ENCODE data around the gene COL4A6. TPM values are rescaled to one million over a fixed set of nuclear protein-coding genes. Genes with fewer than 3 reads are reported as not detected.
"Not testable (repeated sequence)": the region's sequence is repeated elsewhere in the genome, so short reads cannot be mapped to it uniquely, and the experiment has no call there.

The COL4A6 gene
- total RNA-seq (2014; rRNA removed; shearing (Covaris generic)) (0.08 TPM in 1 of 2 replicates, not detected in the other), total RNA-seq (2022) (not detected in 2 replicates), Bru-seq, nascent RNA (percentile 3 among the genes with signal in this experiment), BruChase-seq, experiment 1, labeled RNA remaining after a 6-hour chase (percentile 3 among the genes with signal in this experiment), BruChase-seq, experiment 2, labeled RNA remaining after a 2-hour chase (percentile 3 among the genes with signal in this experiment)
- long read RNA-seq = 0 reads

- TF ChIP-seq, protein P1, sequence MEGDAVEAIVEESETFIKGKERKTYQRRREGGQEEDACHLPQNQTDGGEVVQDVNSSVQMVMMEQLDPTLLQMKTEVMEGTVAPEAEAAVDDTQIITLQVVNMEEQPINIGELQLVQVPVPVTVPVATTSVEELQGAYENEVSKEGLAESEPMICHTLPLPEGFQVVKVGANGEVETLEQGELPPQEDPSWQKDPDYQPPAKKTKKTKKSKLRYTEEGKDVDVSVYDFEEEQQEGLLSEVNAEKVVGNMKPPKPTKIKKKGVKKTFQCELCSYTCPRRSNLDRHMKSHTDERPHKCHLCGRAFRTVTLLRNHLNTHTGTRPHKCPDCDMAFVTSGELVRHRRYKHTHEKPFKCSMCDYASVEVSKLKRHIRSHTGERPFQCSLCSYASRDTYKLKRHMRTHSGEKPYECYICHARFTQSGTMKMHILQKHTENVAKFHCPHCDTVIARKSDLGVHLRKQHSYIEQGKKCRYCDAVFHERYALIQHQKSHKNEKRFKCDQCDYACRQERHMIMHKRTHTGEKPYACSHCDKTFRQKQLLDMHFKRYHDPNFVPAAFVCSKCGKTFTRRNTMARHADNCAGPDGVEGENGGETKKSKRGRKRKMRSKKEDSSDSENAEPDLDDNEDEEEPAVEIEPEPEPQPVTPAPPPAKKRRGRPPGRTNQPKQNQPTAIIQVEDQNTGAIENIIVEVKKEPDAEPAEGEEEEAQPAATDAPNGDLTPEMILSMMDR (conservative IDR thresholded peaks at IDR 0.05; ENCODE audit: low read length) = no peak
- TF ChIP-seq EZH2phosphoT487 (IDR thresholded peaks at IDR 0.05; ENCODE audit: borderline replicate concordance, low read depth, low read length) = no peak
- intact Hi-C loops (cut with micrococcal nuclease; ENCODE audit: unreplicated experiment) = no loop called here
- CTCF ChIA-PET (ENCODE audit: unreplicated experiment) = no interaction called here
- no TSS peak for BruUV-seq (replicated peaks)
- Histone ChIP-seq H3K9me3 (ENCODE audit: low read length) (no peaks in the 10 kb centered on the region), H3K27ac (ENCODE audit: low read depth, low read length, poor library complexity, severe bottlenecking) (no peak within 1 kb of the TSS), H3K36me3 (ENCODE audit: insufficient read depth, low read length) (no peaks in the 10 kb centered on the region), H2AFZ (ENCODE audit: low read length) (no peak within 1 kb of the TSS), H4K20me1 (ENCODE audit: insufficient read depth, low read length) (no peaks in the 10 kb centered on the region), H3K4me1 (ENCODE audit: insufficient read depth, low read length, poor library complexity, severe bottlenecking) (no peaks in the 10 kb centered on the region), H3K79me2 (ENCODE audit: insufficient read depth, low read depth, low read length) (no peaks in the 10 kb centered on the region), H3K9me2 (ENCODE audit: insufficient read depth, low read length) (no peaks in the 10 kb centered on the region), H3K4me2 (ENCODE audit: low read length) (no peak within 1 kb of the TSS), H3K4me3 (ENCODE audit: low read depth, low read length, poor library complexity, severe bottlenecking) (no peak within 1 kb of the TSS)
- DNase-seq (ENCODE audit: low spot score) = no peak
- POLR2A ChIA-PET = no interaction called here
Observed at GRCh38 chrX:108438110-108438623, at the start of gene COL4A6. TSS of gene COL4A6 (minus strand) at chrX:108438422. CDS start at chrX:108438196, 226 bp downstream.

DNA sequence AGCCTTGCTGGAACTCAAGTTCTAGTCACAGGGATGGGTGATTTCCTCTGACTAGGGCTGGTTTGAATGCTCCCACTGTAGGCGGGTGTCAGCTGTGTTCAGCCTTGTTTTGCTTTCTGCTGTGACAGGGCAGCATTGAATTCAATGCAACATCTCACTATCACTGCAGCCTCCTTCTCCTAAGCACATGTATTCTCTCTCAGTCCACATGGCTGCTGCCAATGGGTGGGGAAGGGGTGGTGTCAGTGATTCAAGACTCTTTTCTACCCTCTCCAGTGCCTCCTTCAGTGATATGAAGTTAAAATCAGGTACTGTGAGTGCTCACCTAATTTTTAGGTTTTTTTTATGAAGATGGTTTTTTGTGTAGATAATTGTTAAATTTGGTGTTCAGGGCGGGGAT lies 47.7 kb upstream of the COL4A6 start:
- Histone ChIP-seq H3K9me2 (ENCODE audit: insufficient read depth, low read length) (no peaks in the 10 kb centered on the region), H3K9me3 (ENCODE audit: low read length) (no peaks in the 10 kb centered on the region), H3K79me2 (ENCODE audit: insufficient read depth, low read depth, low read length) (no peaks in the 10 kb centered on the region), H3K36me3 (ENCODE audit: insufficient read depth, low read length) (no peaks in the 10 kb centered on the region), H3K4me3 (ENCODE audit: low read depth, low read length, poor library complexity, severe bottlenecking) (no peak overlapping the region), H3K27ac (ENCODE audit: low read depth, low read length, poor library complexity, severe bottlenecking) (no peak overlapping the region), H3K4me1 (ENCODE audit: insufficient read depth, low read length, poor library complexity, severe bottlenecking) (no peaks in the 10 kb centered on the region), H2AFZ (ENCODE audit: low read length) (no peak overlapping the region), H3K4me2 (ENCODE audit: low read length) (no peak overlapping the region), H4K20me1 (ENCODE audit: insufficient read depth, low read length) (no peaks in the 10 kb centered on the region)
- CTCF ChIA-PET (ENCODE audit: unreplicated experiment) = no interaction called here
- TF ChIP-seq, protein P1 (conservative IDR thresholded peaks at IDR 0.05; ENCODE audit: low read length) = no peak
- no peak for TF ChIP-seq EZH2phosphoT487 (IDR thresholded peaks at IDR 0.05; ENCODE audit: borderline replicate concordance, low read depth, low read length)
- intact Hi-C loops (cut with micrococcal nuclease; ENCODE audit: unreplicated experiment) = no loop called here
- DNase-seq (ENCODE audit: low spot score) = no peak
- POLR2A ChIA-PET = no interaction called here
- no TSS peak for BruUV-seq (replicated peaks)

DNA sequence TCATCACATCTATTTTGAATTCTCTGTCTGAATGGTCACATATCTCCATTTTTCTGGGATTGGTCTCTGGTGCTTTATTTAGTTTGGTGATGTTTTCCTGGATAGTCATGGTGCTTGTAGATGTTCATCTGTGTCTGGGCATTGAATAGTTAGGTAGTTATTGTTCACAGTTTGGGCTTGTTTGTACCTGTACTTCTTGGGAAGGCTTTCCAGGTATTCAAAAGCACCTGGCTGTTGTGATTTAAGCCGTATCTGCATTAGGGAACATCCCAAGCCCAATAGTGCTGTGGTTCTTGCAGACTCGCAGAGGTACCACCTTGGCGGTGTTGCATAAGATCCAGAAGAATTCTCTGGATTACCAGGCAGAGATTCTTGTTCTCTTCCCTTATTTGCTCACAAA lies 46.0 kb upstream of the COL4A6 start:
- no peak overlapping the region for H3K4me3 ChIP-seq (ENCODE audit: low read depth, low read length, poor library complexity, severe bottlenecking)
- H3K79me2 ChIP-seq (ENCODE audit: insufficient read depth, low read depth, low read length) = no peaks in the 10 kb centered on the region
- H3K27ac ChIP-seq (ENCODE audit: low read depth, low read length, poor library complexity, severe bottlenecking) = no peak overlapping the region
- no TSS peak for BruUV-seq (replicated peaks)
- H3K9me3 ChIP-seq (ENCODE audit: low read length) = no peaks in the 10 kb centered on the region
- no peaks in the 10 kb centered on the region for H3K4me1 ChIP-seq (ENCODE audit: insufficient read depth, low read length, poor library complexity, severe bottlenecking)
- H3K4me2 ChIP-seq (ENCODE audit: low read length) = no peak overlapping the region
- TF ChIP-seq, protein P1 (conservative IDR thresholded peaks at IDR 0.05; ENCODE audit: low read length) = no peak
- no peak for TF ChIP-seq EZH2phosphoT487 (IDR thresholded peaks at IDR 0.05; ENCODE audit: borderline replicate concordance, low read depth, low read length)
- H3K9me2 ChIP-seq (ENCODE audit: insufficient read depth, low read length) = no peaks in the 10 kb centered on the region
- ChIA-PET POLR2A (no interaction called here), CTCF (ENCODE audit: unreplicated experiment) (no interaction called here)
- no peaks in the 10 kb centered on the region for H3K36me3 ChIP-seq (ENCODE audit: insufficient read depth, low read length)
- no peak overlapping the region for H2AFZ ChIP-seq (ENCODE audit: low read length)
- DNase-seq (ENCODE audit: low spot score) = no peak
- intact Hi-C loops (cut with micrococcal nuclease; ENCODE audit: unreplicated experiment) = no loop called here
- no peaks in the 10 kb centered on the region for H4K20me1 ChIP-seq (ENCODE audit: insufficient read depth, low read length)

GRCh38 chrX:108481528-108481927 lies 43.3 kb upstream of the COL4A6 start:
- CTCF ChIA-PET (ENCODE audit: unreplicated experiment); H2AFZ ChIP-seq (ENCODE audit: low read length); H4K20me1 ChIP-seq (ENCODE audit: insufficient read depth, low read length); BruUV-seq (replicated peaks); H3K4me1 ChIP-seq (ENCODE audit: insufficient read depth, low read length, poor library complexity, severe bottlenecking); intact Hi-C loops (cut with micrococcal nuclease; ENCODE audit: unreplicated experiment); H3K27ac ChIP-seq (ENCODE audit: low read depth, low read length, poor library complexity, severe bottlenecking); H3K4me2 ChIP-seq (ENCODE audit: low read length); H3K36me3 ChIP-seq (ENCODE audit: insufficient read depth, low read length); H3K9me2 ChIP-seq (ENCODE audit: insufficient read depth, low read length); H3K9me3 ChIP-seq (ENCODE audit: low read length); H3K79me2 ChIP-seq (ENCODE audit: insufficient read depth, low read depth, low read length); H3K4me3 ChIP-seq (ENCODE audit: low read depth, low read length, poor library complexity, severe bottlenecking); POLR2A ChIA-PET; DNase-seq (ENCODE audit: low spot score): not testable (repeated sequence)

All from OCI-LY7 (cell line).